PFSK-1 (cell line): ENCODE data around the gene KRT13.

Experiments
- POLR2AphosphoS5 ChIP-seq: IDR thresholded peaks from 2 replicates; pipeline ENCODE4 v1.6.1; 2012; ENCODE audit warnings: low read depth, mild to moderate bottlenecking, control low read depth, low read length, moderate library complexity
- SIN3A ChIP-seq: IDR thresholded peaks from 2 replicates; pipeline ENCODE4 v1.6.1; 2012; ENCODE audit warnings: mild to moderate bottlenecking, low read length, moderate library complexity, borderline replicate concordance; ENCODE audit not compliant: insufficient read depth
- TAF1 ChIP-seq: IDR thresholded peaks from 2 replicates; pipeline ENCODE4 v1.6.1; 2012; ENCODE audit warnings: low read length, control low read depth, borderline replicate concordance; ENCODE audit not compliant: insufficient read depth
- TF ChIP-seq, protein P1 (sequence below), 2 experiments: IDR thresholded peaks; 2 replicates each; pipeline versions ENCODE4 v1.6.1 to v1.8.0; 2011 to 2012; ENCODE audit warnings: low read depth in 2 of 2, low read length in 2 of 2, control low read depth in 1 of 2, inconsistent platforms in 1 of 2, mild to moderate bottlenecking in 1 of 2, moderate library complexity in 1 of 2; ENCODE audit not compliant: insufficient read depth in 1 of 2

DNA sequence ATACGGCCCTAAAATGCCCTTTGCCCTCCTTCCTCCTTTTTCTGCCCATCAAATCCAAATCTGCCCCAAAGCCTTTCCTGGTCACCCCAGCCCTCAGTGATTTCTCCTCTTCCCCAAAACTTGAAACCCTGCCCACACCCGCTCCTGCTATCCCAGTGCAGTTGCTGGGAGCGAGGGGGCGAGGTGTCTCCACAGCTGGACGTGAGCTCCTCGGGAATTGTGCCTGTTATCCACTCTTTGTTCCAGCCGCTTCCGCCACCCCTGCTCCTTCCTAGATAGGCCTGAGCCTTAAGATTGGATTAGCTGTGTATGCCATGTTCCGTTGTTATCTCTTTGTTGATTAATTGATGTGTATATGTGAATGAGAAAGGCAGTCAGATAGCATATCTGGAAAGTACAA lies 21.9 kb downstream of the KRT13 start:
- TF ChIP-seq POLR2AphosphoS5, result no peak
- TF ChIP-seq SIN3A, result no peak
- TF ChIP-seq, protein P1, sequence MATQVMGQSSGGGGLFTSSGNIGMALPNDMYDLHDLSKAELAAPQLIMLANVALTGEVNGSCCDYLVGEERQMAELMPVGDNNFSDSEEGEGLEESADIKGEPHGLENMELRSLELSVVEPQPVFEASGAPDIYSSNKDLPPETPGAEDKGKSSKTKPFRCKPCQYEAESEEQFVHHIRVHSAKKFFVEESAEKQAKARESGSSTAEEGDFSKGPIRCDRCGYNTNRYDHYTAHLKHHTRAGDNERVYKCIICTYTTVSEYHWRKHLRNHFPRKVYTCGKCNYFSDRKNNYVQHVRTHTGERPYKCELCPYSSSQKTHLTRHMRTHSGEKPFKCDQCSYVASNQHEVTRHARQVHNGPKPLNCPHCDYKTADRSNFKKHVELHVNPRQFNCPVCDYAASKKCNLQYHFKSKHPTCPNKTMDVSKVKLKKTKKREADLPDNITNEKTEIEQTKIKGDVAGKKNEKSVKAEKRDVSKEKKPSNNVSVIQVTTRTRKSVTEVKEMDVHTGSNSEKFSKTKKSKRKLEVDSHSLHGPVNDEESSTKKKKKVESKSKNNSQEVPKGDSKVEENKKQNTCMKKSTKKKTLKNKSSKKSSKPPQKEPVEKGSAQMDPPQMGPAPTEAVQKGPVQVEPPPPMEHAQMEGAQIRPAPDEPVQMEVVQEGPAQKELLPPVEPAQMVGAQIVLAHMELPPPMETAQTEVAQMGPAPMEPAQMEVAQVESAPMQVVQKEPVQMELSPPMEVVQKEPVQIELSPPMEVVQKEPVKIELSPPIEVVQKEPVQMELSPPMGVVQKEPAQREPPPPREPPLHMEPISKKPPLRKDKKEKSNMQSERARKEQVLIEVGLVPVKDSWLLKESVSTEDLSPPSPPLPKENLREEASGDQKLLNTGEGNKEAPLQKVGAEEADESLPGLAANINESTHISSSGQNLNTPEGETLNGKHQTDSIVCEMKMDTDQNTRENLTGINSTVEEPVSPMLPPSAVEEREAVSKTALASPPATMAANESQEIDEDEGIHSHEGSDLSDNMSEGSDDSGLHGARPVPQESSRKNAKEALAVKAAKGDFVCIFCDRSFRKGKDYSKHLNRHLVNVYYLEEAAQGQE (IDR thresholded peaks at IDR 0.05; ENCODE audit: insufficient read depth in 1 of 2, low read depth in 2 of 2, low read length in 2 of 2), result no peak
- TF ChIP-seq TAF1, result no peak
